HG03135 (cell line): ENCODE results near the gene NPR2.

ENCODE experiments used
- ATAC-seq: cut with Tn5 transposase; IDR thresholded peaks from one replicate; pipeline ENCODE4 v1.9.1; 2021; ENCODE audit warnings: mild to moderate bottlenecking, moderate library complexity; ENCODE audit not compliant: unreplicated experiment

Gene NPR2

GRCh38 chr9:35791297-35791921 is at the start of gene NPR2:
Gene NPR2 (plus strand): TSS chr9:35791591. CDS start chr9:35792409, 818 bp downstream.
- ATAC-seq: no peak

- no peak for ATAC-seq
These were observed 49.7 kb upstream of the NPR2 start for GRCh38 chr9:35741740-35742139.

- ATAC-seq: no peak
These were observed 47.9 kb upstream of the NPR2 start for GRCh38 chr9:35743452-35743851.

GRCh38 chr9:35743880-35744518 is 47.4 kb upstream of the NPR2 start:
- ATAC-seq: no peak

GRCh38 chr9:35745569-35745968 is 45.8 kb upstream of the NPR2 start:
- no peak for ATAC-seq

- no peak for ATAC-seq
These were observed 44.8 kb upstream of the NPR2 start for GRCh38 chr9:35746583-35746982.

- peak; percentile 2 for ATAC-seq
These were observed 43.0 kb upstream of the NPR2 start for GRCh38 chr9:35748242-35748857.

- peak; percentile 71 for ATAC-seq
These were observed 42.4 kb upstream of the NPR2 start, which contains the start of the genes GBA2 and RGP1 for GRCh38 chr9:35748858-35749514. Gene GBA2 (minus strand): TSS chr9:35749228. CDS start chr9:35748704, 524 bp downstream. Gene RGP1 (plus strand): TSS chr9:35749287. CDS start chr9:35749756, 469 bp downstream.

GRCh38 chr9:35749515-35750255 is 41.7 kb upstream of the NPR2 start:
- ATAC-seq: peak; percentile 22

- ATAC-seq: no peak
These were observed 41.2 kb upstream of the NPR2 start for GRCh38 chr9:35750256-35750531.

GRCh38 chr9:35753466-35753865 is 37.9 kb upstream of the NPR2 start:
- no peak for ATAC-seq

GRCh38 chr9:35754264-35754663 is 37.1 kb upstream of the NPR2 start, which contains the start of gene MSMP:
Gene MSMP (minus strand): TSS chr9:35754276. CDS start chr9:35754129, 147 bp downstream.
- ATAC-seq: no peak

GRCh38 chr9:35755071-35755470 is 36.3 kb upstream of the NPR2 start:
- ATAC-seq: no peak

GRCh38 chr9:35756275-35757225 is 34.8 kb upstream of the NPR2 start:
- peak; percentile 58 for ATAC-seq

GRCh38 chr9:35757226-35757891 is 34.0 kb upstream of the NPR2 start:
- ATAC-seq: peak; percentile 36

GRCh38 chr9:35757892-35758275 is 33.5 kb upstream of the NPR2 start:
- ATAC-seq: no peak

GRCh38 chr9:35758475-35759050 is 32.8 kb upstream of the NPR2 start:
- ATAC-seq: no peak

GRCh38 chr9:35759795-35760194 is 31.6 kb upstream of the NPR2 start:
- ATAC-seq: no peak

GRCh38 chr9:35760651-35761050 is 30.7 kb upstream of the NPR2 start:
- ATAC-seq: no peak
